GM19328 (cell line): ENCODE results near the gene TIAM2.

Experiments used
- ATAC-seq: cut with Tn5 transposase; IDR thresholded peaks from one replicate; pipeline ENCODE4 v1.9.1; 2021; ENCODE audit warnings: mild to moderate bottlenecking, moderate library complexity; ENCODE audit not compliant: unreplicated experiment

Gene TIAM2

GRCh38 chr6:155122199-155122950 is 127.3 kb downstream of the TIAM2 start:
- ATAC-seq, result no peak

GRCh38 chr6:155123520-155123919 is 128.4 kb downstream of the TIAM2 start:
- no peak for ATAC-seq

GRCh38 chr6:155125906-155126305 is 130.8 kb downstream of the TIAM2 start:
- no peak for ATAC-seq

DNA sequence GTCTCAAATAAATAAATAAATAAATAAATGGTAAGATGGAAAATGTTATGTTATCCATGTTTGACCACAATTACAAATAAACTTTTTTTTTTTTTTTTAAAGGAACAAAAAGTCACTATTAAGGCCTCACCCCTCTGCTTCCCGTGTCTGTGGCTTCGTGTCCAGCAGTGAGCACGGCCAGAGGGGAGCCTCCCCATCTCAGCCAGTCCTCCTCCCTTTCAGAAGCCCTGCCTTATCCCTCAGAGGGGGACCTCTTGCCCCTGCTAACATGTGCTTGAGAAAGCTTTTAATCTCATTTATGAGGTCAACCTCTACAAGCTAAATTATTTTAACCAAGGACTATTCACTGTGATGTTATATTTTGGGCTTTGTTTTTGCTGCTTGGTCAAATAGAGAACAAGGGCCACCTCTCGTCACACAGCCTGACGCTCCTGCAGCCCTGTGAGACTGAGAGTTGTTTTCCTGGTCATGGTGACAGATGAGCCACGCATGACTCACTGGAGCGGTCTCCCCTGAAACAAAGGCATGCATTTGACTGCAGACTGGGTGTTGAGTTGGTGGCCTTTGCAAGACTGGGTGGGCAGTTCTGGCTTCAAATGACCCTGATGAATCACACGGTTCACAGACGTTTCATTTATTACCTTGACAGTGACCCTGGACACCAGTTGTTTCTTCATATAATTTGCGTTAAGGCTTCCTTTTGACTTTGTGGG is 131.8 kb downstream of the TIAM2 start:
- no peak for ATAC-seq

- no peak for ATAC-seq
Observed at GRCh38 chr6:155128977-155129376, 133.9 kb downstream of the TIAM2 start.

- no peak for ATAC-seq
Observed at GRCh38 chr6:155129744-155130143, 134.6 kb downstream of the TIAM2 start.

DNA sequence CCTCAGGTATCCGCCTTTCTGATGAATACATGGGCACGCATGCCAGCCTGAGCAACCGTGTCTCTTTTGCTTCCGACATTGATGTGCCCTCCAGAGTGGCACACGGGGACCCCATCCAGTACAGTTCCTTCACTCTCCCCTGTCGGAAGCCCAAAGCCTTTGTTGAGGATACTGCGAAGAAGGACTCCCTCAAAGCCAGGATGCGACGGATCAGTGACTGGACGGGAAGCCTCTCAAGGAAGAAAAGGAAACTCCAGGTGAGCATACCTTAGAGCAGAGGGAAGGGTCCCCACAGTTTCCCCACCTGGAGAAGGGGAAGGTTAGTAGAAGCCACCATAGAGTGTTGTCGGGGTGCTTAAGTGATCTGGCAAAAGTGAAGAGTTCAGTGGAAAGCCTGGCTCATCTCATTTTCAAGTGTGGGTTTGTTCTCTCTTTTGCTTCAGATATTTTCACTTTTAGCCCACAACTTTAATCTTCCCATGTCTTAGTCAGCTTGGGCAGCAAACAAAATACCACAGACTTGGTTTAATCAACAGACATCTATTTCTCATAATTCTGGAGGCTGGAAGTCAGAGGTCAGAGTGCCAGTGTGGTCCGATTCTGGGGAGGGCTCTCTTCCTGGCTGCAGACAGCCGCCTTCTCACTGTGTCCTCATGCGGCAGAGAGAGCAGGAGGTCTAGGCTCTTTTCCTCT is 135.2 kb downstream of the TIAM2 start:
- ATAC-seq, result no peak

DNA sequence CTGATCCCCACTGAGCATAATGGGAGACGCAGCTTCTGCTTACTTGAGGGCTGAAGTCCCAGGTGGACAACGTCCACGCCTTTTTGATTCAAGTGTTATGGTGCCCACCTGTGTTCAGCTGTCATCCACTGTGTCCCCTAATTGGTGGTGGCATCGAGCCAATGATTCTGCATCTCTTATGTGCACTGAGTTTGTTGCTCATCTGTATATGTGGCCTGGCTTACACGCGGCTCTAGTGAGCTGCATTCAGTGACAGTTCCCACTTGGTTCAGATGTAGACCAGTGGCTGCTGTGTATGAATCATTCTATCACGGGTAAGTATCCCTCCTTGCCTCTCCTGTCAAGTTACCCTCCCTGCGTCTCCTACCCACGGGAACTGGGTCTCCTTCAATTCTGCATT is 137.5 kb downstream of the TIAM2 start:
- ATAC-seq, result no peak

DNA sequence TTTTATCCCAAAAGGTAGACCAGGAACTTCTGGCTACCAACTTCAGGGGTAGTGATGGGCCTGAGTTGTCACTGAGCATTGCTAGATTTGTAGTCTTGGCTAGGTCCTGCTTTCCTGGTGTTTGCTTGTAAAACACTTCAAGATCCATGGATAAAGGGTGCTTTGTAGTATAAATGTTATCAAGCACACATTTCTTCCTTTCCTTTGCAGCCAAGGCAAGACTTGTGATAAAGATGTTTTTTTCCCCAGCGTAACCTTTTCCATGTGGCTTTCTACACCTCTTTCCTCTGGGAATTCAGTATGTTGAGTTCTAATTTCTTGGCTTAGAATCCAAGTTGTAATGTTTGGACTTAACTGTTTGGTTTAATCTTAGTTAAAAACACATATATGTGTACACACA is 145.9 kb downstream of the TIAM2 start:
- no peak for ATAC-seq

GRCh38 chr6:155141512-155141911 is 146.4 kb downstream of the TIAM2 start:
- no peak for ATAC-seq

DNA sequence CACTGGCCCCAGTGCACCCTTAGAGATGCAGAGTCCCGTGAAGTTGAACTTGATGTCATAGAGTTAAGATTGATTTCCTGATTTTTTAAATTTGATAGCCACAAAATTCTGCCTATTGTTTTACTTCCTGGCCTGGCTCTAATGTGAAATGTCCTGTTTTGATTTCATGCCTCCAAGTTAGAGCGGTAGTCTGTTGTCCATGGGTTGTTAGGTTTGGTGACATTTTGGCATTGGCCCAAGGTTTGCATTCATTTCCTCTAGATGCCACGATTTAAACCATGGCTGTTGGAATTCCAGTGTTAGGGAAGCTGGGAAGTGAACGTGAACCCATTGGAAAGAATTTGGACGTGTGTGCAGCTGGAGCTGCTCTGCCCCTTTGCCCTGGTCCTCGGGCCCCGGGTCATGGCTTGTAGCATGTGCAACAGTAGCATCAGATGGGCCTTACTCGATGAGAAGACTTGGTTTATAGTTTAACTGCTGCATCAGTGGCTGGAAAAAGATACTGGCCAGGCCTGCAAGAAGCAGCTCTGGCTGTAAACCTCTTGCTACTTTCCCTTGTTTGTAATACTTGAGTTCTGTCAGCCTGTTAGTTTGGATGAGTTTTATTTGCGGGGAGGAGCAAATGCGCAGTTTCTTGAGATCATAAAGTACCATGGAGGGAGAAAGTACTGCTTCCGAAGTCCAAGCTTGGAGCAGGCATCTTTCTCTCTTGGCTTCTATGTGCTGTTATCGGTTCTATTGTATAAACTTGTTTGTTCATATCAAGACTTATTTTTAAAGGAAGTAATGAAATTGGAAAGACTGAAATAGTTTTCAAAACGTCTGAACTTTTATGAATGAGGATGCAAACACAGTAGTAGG is 147.3 kb downstream of the TIAM2 start:
- no peak for ATAC-seq

GRCh38 chr6:155143029-155143577 is 148.0 kb downstream of the TIAM2 start:
- no peak for ATAC-seq

DNA sequence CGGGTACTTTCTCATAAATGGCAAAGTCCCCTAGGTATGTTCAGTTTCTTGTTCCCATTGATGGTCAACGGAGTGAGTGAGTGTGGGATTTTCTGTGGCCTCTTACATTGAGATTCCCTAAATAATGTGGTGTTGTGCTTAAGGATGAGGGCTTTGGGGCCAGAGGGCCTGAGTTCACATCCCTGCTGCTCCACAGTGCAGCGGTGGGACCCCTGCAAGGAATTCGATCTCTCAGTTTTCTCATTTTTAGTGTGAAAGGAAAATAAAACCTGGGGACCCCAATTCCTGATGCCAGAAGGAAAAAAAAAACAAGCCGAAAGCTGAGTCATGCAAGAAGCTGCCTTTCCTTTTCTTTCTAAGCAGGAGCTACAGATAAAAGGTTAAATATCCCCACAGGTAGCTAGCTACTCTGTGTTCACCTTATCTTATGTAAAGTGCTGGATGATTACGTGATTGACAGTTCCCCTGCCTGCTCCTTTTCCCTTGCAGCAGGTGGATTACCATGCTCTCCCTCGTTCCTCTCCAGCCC is 148.5 kb downstream of the TIAM2 start:
- ATAC-seq, result no peak

DNA sequence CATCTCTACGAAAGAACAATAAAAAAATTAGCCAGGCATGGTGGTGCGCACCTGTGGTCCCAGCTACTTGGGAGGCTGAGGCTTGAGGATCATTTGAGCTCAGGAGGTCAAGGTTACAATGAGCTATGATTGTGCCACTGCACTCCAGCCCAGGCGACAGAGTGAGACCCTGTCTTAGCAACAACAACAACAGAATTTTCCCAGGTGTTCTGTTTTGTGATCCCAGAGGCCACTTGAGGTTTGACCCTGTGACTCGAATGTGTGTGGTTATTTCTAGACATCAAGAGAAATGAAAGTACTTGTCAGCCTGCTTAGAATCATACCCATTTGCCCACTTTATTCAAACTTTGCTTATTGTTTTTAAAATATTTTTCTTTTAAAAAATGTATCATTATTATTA is 151.1 kb downstream of the TIAM2 start:
- no peak for ATAC-seq

- ATAC-seq, result no peak
Observed at GRCh38 chr6:155147958-155148663, 153.0 kb downstream of the TIAM2 start.

GRCh38 chr6:155150967-155151671 is 156.0 kb downstream of the TIAM2 start:
- no peak for ATAC-seq

GRCh38 chr6:155152211-155153076 is 157.3 kb downstream of the TIAM2 start:
- ATAC-seq, result no peak

DNA sequence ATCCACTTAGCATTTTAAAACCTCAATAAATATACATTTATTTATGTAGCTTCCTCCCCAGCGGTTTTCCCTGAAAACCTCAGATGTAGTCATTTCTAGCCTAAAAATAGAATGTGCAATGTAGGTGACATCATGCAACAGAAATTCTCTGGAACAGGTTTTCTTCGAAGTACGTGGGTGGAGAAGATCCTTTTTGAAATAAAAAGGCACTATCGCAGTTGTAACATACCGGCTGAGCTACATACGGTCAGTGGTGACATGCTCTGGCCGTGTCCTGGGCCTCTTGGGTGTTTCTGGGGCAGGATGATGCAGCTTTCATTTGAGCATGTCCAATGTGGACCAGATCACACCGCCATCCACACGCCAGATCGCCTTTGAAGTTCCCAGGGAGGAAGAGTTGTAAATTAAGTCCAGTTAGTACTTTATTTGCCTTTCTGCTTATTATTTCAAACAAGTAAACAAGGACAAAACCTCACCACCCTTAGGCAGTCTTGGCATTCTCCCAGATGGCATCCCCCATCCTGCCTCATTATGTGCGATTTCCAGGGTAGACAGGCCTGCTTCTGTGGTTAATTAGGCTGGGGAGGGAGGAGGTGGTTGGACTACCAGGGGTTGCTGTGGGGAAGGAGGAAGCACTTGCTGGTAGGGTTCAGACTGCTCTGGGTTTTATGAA is 159.2 kb downstream of the TIAM2 start:
- no peak for ATAC-seq
